ENCODE data around the gene LYZL6.

- TF ChIP-seq CTCF (IDR thresholded peaks at IDR 0.05; ENCODE audit: low read length) (no peak), EZH2 (IDR thresholded peaks at IDR 0.05; ENCODE audit: borderline replicate concordance, low read length) (no peak)
These were observed 7.5 kb downstream of the LYZL6 start for GRCh38 chr17:35936063-35936462.

Data from OCI-LY1 (cell line).